Fibroblast of skin of left biceps (primary cell): ENCODE data around the gene RPS16.
"Not testable (repeated sequence)": the region's sequence is repeated elsewhere in the genome, so short reads cannot be mapped to it uniquely, and the experiment has no call there.

Experiments used
- DNase-seq, 2 experiments: peaks; one replicate each; pipeline ENCODE4 v3.0.0-alpha.2; 2013; ENCODE audit warnings: low read depth in 2 of 2

The RPS16 gene

DNA sequence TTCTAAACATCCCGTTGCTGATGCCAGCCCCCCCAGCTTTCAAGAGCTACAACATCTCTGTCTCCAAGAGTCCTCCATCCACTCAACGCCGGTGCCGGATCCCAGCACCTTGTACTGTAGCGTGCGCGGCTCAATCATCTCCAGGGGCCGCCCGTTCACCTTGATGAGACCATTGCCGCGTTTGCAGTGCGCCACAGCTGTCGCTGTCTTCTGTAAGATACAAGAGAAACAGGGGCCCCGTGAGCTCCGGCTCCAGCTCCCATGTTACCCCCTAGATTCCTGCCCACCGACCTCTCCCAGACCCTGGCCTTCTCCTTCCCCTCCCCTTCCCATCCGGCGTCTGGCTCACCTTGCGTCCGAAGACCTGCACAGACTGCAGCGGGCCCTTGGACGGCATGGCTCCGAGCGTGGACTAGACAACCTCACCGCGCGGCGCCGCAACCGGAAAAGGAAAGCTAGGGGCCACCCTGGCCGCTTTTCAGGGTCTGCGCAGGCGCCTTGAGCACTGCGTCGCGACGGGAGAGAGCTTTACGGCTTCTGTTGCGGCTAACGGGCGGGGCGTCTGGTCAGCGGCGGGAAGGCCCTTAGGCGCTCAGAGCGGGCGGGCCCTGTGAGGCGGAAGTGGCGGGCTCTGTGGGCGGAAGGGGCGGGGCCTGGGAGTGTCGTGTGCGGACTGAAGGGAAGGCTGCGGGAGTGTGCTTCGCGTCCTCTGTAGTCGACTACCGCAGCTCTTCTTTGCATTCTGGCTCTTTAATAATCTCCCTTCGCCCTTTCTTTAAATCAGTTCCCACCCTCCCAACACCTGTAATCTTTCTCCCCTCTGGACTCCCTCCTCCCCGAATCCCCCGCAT is at the start of gene RPS16:
Gene RPS16, minus strand, starts transcription at position 451 of the 851 bp plus-strand sequence. Its CDS starts 54 bp downstream, at position 397.
- DNase-seq: peak; percentile 93 to 94

GRCh38 chr19:39483141-39483540 is 47.4 kb upstream of the RPS16 start:
- no peak for DNase-seq

GRCh38 chr19:39481676-39482075 is 45.9 kb upstream of the RPS16 start:
- no peak for DNase-seq

- DNase-seq: no peak
Observed at GRCh38 chr19:39481229-39481545, 45.4 kb upstream of the RPS16 start.

GRCh38 chr19:39480337-39481228 is 44.8 kb upstream of the RPS16 start, which contains the start of gene TIMM50:
Gene TIMM50 (plus strand): TSS chr19:39480838. CDS start chr19:39480854, 16 bp downstream.
- DNase-seq: peak; percentile 70 to 78

DNA sequence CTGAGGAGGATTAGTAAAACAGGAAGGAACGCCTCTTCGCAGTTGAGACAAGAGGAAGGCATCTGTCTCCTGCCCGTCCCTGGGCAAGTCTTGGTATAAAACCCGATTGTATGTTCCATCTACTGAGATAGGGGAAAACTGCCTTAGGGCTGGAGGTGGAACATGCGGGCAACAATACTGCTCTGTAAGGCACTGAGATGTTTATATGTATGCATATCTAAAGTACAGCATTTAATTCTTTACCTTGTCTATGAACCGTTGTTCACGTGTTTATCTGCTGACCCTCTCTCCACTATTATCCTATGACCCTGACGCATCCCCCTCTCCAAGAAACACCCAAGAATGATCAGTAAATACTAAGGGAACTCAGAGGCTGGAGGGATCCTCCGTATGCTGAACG is 44.2 kb upstream of the RPS16 start:
- no peak for DNase-seq

GRCh38 chr19:39479319-39479801 is 43.6 kb upstream of the RPS16 start:
- DNase-seq: not testable (repeated sequence)

DNA sequence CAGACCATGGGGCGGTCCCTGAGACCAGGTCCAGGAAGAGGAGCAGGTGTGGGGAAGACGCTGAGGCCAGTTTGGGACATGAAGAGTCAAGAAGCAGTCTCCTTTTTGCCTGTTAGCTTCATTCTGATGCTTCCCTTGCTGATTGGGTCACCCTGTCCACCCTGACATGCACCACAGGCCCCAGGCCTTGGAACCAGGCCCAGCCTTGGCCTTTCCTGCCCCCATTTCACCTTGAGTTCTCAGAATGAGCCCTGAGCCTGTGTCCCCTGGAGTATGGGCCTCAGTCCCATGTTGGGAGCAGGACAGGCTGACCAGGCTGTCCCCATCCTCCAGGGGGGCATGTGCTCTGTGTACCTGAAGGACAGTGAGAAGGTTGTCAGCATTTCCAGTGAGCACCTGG is 40.0 kb upstream of the RPS16 start:
- no peak for DNase-seq

GRCh38 chr19:39474139-39474620 is 38.4 kb upstream of the RPS16 start:
- DNase-seq: no peak

DNA sequence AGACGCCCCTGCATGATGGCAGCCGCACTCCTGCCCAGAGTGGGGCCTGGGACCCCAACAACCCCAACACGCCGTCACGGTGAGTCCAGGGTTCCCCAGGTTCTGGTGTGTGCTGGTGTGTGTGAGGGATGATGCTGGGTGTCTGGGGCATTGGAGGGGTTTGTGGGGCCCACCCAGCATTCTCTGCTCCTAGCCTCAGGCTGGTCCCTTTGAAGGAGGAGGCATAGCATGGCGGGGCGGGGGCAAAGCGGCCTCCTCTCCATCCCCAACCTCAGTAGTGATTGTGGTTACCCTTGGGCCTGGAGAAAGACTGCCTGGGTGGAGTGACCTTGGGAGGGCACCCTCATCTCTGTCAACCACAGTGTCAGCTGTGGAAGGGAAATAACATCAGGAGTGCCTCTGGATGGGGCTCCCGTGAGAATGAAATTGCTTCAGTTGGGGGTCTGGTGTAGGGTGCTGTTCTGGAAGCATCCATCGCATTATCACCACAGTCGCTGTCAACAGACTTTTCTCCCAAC is 37.8 kb upstream of the RPS16 start:
- DNase-seq: no peak

GRCh38 chr19:39472746-39473442 is 37.1 kb upstream of the RPS16 start:
- DNase-seq: no peak

GRCh38 chr19:39471756-39472536 is 36.2 kb upstream of the RPS16 start:
- no peak for DNase-seq

- no peak for DNase-seq
Observed at GRCh38 chr19:39470724-39471339, 35.1 kb upstream of the RPS16 start.

DNA sequence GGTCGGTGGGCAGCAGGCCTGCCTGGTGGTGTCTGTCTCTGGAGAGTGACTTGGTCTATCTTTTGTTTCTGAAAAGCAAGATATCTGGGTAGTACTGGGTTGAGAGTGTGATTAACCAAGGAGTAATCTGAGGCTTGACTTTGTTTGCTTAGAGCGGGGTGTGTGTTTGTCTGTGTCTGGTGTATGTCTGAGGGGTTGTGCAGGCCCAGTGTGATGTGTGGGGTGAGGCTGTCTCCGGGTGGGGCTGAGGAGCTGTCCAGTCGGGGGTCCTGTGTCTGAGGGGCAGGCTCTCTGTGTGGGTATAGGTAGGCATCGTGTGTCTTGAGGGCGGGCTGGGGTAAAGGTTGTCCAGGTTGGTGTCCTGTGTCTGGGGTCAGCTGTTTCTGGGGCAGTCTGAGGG is 33.8 kb upstream of the RPS16 start:
- DNase-seq: no peak

GRCh38 chr19:39469036-39469435 is 33.3 kb upstream of the RPS16 start:
- no peak for DNase-seq

GRCh38 chr19:39467941-39468340 is 32.2 kb upstream of the RPS16 start:
- no peak for DNase-seq

DNA sequence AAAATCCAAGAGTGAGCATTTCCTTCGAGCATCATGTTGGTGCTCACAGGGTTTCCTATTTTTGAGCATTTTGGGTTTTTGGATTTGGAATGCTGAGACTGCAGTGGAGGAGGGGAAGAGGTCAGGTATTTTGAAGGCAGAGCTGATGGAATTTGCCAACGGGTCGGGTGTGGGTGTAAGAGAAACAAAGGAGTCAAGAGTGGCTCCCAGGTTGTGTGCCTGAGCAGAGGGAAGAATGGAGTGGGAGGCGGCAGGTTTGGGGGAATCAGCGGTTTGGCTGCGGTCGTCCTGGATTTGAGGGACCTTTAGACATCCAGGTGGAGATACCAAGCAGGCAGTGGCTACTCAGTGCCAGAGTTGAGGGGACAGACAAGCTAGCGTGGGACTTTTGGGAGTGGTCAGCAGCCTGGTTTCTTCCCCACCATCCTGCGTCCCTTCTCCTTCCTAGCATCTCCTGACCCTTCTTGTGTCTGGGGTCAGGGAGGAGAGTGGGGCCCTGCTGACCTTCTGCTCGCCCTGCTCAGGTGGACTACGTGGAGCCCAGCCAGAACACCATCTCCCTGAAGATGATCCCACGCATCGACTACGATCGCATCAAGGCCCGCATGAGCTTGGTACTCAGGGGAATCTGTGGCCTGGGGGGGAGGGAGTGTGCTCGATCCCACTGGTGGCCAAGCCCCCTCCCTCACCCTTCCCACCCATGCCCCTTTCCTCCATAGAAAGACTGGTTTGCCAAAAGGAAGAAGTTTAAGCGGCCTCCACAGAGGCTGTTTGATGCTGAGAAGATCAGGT is 30.4 kb upstream of the RPS16 start:
- no peak for DNase-seq

- DNase-seq: no peak
Observed at GRCh38 chr19:39463403-39463802, 27.7 kb upstream of the RPS16 start.

DNA sequence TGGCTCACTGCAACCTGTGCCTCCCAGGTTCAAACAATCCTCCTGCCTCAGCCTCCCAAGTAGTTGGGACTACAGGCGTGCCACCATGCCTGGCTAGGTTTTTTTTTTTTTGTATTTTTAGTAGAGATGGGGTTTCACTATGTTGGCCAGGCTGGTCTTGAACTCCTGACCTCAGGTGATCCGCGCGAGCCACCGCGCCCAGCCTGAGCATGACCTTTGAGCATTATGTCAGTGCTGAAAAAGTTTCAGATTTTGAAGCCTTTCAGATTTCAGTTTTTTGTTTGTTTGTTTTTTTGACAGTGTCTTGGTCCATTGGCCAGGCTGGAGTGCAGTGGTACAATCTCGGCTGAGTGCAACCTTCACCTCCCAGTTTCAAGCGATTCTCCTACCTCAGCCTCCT is 15.5 kb upstream of the RPS16 start:
- DNase-seq: not testable (repeated sequence)
